SK-N-SH (cell line): ENCODE results near the gene COL23A1. TPM values are rescaled to one million over a fixed set of nuclear protein-coding genes. Genes with fewer than 3 reads are reported as not detected.
A peak's percentile ranks its signal among the peaks of the same experiment; 100 is the strongest.
"Not testable (repeated sequence)": the region's sequence is repeated elsewhere in the genome, so short reads cannot be mapped to it uniquely, and the experiment has no call there.

ENCODE experiments used
- CTCF ChIA-PET: fragments of 300-600, 350-600 bp; formaldehyde crosslinking; extraction: SDS; loops from one replicate; lab custom pipeline; 2021; lab: Yijun Ruan, JAX
- POLR2A ChIA-PET: fragments of 350-600 bp; sonication (Branson Sonifier 250); formaldehyde crosslinking; extraction: SDS; loops from one replicate; lab custom pipeline; 2020; ENCODE audit warnings: antibody characterized with exemption, inconsistent platforms; lab: Yijun Ruan, JAX
- DNase-seq: peaks from one replicate; pipeline ENCODE4 v3.0.0; 2012
- H2AFZ ChIP-seq: fragments of 200-600 bp; sonication (generic); 2 replicates; pipeline ENCODE4 v1.8.1; 2016; ENCODE audit warnings: antibody characterized with exemption, mild to moderate bottlenecking, low read depth
- H3F3A ChIP-seq: fragments of 200-600 bp; sonication (generic); replicated peaks from 2 replicates; pipeline ENCODE3; 2016; ENCODE audit warnings: antibody characterized with exemption, mild to moderate bottlenecking; ENCODE audit not compliant: insufficient read depth
- H3K27ac ChIP-seq, 2 experiments: fragments of 200-500 bp in 1 of 2; fragments of 200-600 bp in 1 of 2; sonication (Bioruptor generic) in 1 of 2; sonication (generic), shearing (Covaris generic) in 1 of 2; 2 replicates each; pipeline versions ENCODE4 v1.5.1 to v1.6.1; 2014 to 2016; ENCODE audit warnings: low read depth in 2 of 2, inconsistent platforms in 1 of 2, low read length in 1 of 2, mild to moderate bottlenecking in 1 of 2, mixed read lengths in 1 of 2
- H3K27me3 ChIP-seq: fragments of 200-600 bp; sonication (generic), shearing (Covaris generic); 2 replicates; pipeline ENCODE4 v1.6.1; 2016; ENCODE audit warnings: mixed run types; ENCODE audit not compliant: insufficient read depth
- H3K36me3 ChIP-seq, 2 experiments: fragments of 200-500 bp in 1 of 2; fragments of 200-600 bp in 1 of 2; sonication (Bioruptor generic) in 1 of 2; sonication (generic) in 1 of 2; replicated peaks in 1 of 2; 2 replicates each; pipeline versions ENCODE3 to v1.5.1; 2014 to 2016; ENCODE audit warnings: low read length in 1 of 2, mild to moderate bottlenecking in 1 of 2; ENCODE audit not compliant: insufficient read depth in 2 of 2, control insufficient read depth in 1 of 2
- H3K4me1 ChIP-seq, 2 experiments: fragments of 200-500 bp in 1 of 2; fragments of 200-600 bp in 1 of 2; sonication (Bioruptor generic) in 1 of 2; sonication (generic), shearing (Covaris generic) in 1 of 2; 2 replicates each; pipeline versions ENCODE4 v1.5.1 to v1.6.1; 2014 to 2016; ENCODE audit warnings: low read depth in 1 of 2, low read length in 1 of 2, mixed run types in 1 of 2; ENCODE audit not compliant: insufficient read depth in 2 of 2, control insufficient read depth in 1 of 2
- H3K4me2 ChIP-seq: fragments of 200-600 bp; sonication (generic), shearing (Covaris generic); 2 replicates; pipeline ENCODE4 v1.6.1; 2017; ENCODE audit warnings: mixed run types
- H3K4me3 ChIP-seq, 2 experiments: fragments of 200-500 bp in 1 of 2; fragments of 200-600 bp in 1 of 2; sonication (Bioruptor generic) in 1 of 2; sonication (generic), shearing (Covaris generic) in 1 of 2; 2 replicates each; pipeline versions ENCODE4 v1.5.1 to v1.8.1; 2014 to 2016; ENCODE audit warnings: low read depth in 2 of 2, inconsistent platforms in 1 of 2, low read length in 1 of 2, mild to moderate bottlenecking in 1 of 2, mixed read lengths in 1 of 2, moderate library complexity in 1 of 2
- H3K79me2 ChIP-seq: fragments of 200-600 bp; sonication (generic); 2 replicates; pipeline ENCODE4 v1.8.1; 2017; ENCODE audit warnings: mild to moderate bottlenecking; ENCODE audit not compliant: insufficient read depth
- H3K9ac ChIP-seq: fragments of 200-600 bp; sonication (generic); 2 replicates; pipeline ENCODE4 v1.6.1; 2017; ENCODE audit warnings: mixed run types
- H3K9me2 ChIP-seq: fragments of 200-600 bp; sonication (generic); 2 replicates; pipeline ENCODE4 v1.6.1; 2017; ENCODE audit warnings: mixed run types
- H3K9me3 ChIP-seq: fragments of 200-600 bp; sonication (generic); 2 replicates; pipeline ENCODE4 v1.6.1; 2017; ENCODE audit warnings: mixed run types, mild to moderate bottlenecking, moderate library complexity
- H4K20me1 ChIP-seq: fragments of 200-600 bp; sonication (generic); 2 replicates; pipeline ENCODE4 v1.6.1; 2017; ENCODE audit warnings: mild to moderate bottlenecking, mixed run types; ENCODE audit not compliant: insufficient read depth
- CHD2 ChIP-seq: fragments of 150-350 bp; IDR thresholded peaks from 2 replicates; pipeline ENCODE4 v1.6.1; 2018; ENCODE audit warnings: low read length; ENCODE audit not compliant: partially characterized antibody
- ELF1 ChIP-seq: IDR thresholded peaks from 2 replicates; pipeline ENCODE4 v1.4.0; 2012
- FOXJ3 ChIP-seq: sonication (generic); formaldehyde crosslinking; IDR thresholded peaks from 2 replicates; pipeline ENCODE4 v1.5.1; 2020; ENCODE audit warnings: mild to moderate bottlenecking, missing genetic modification reagents
- FOXM1 ChIP-seq: IDR thresholded peaks from 2 replicates; pipeline ENCODE4 v1.4.0; 2012; ENCODE audit warnings: low read depth, mild to moderate bottlenecking
- IRF3 ChIP-seq: fragments of 150-350 bp; IDR thresholded peaks from 2 replicates; pipeline ENCODE4 v1.6.1; 2016; ENCODE audit warnings: mild to moderate bottlenecking, low read depth, low read length
- JUND ChIP-seq: IDR thresholded peaks from 2 replicates; pipeline ENCODE4 v1.4.0; 2012
- MEF2A ChIP-seq: IDR thresholded peaks from 2 replicates; pipeline ENCODE4 v1.4.0; 2012; ENCODE audit warnings: low read depth, borderline replicate concordance
- MXI1 ChIP-seq: IDR thresholded peaks from 2 replicates; pipeline ENCODE4 v1.6.1; 2012; ENCODE audit warnings: mild to moderate bottlenecking, low read depth, low read length, improper control_type of control experiment
- NRF1 ChIP-seq: IDR thresholded peaks from 2 replicates; pipeline ENCODE4 v1.6.1; 2012; ENCODE audit warnings: low read depth, mild to moderate bottlenecking, low read length
- POLR2AphosphoS5 ChIP-seq: IDR thresholded peaks from 2 replicates; pipeline ENCODE4 v1.6.1; 2012; ENCODE audit warnings: low read depth, low read length
- RFX5 ChIP-seq: IDR thresholded peaks from 2 replicates; pipeline ENCODE4 v1.6.1; 2012; ENCODE audit warnings: mild to moderate bottlenecking, improper control_type of control experiment, low read length
- SMC3 ChIP-seq: IDR thresholded peaks from 2 replicates; pipeline ENCODE4 v1.6.1; 2012; ENCODE audit warnings: low read depth, low read length, improper control_type of control experiment
- TAF1 ChIP-seq: IDR thresholded peaks from 2 replicates; pipeline ENCODE4 v1.6.1; 2012; ENCODE audit warnings: low read depth, mild to moderate bottlenecking, low read length, moderate library complexity, borderline replicate concordance
- TEAD4 ChIP-seq: IDR thresholded peaks from 2 replicates; pipeline ENCODE4 v1.4.0; 2012; ENCODE audit warnings: mild to moderate bottlenecking, borderline replicate concordance; ENCODE audit not compliant: insufficient read depth
- USF1 ChIP-seq: IDR thresholded peaks from 2 replicates; pipeline ENCODE4 v1.4.0; 2012; ENCODE audit warnings: low read depth, borderline replicate concordance
- YY1 ChIP-seq: IDR thresholded peaks from 2 replicates; pipeline ENCODE4 v1.4.0; 2012; ENCODE audit warnings: low read depth, mild to moderate bottlenecking
- WGBS: methylation state at CpG from one replicate; pipeline ENCODE4 v1.1.6; 2017; ENCODE audit warnings: low lambda C conversion rate; 5-methylcytosine and 5-hydroxymethylcytosine counted together
- polyA plus RNA-seq, 3 experiments: library from polyadenylated mRNA; depleted of rRNA; stranded (reverse); fragments of >200 nt; gene quantifications; 2 replicates each; pipeline ENCODE4 v1.2.3, GENCODE V29; 2012
- TF ChIP-seq, protein P1 (sequence below): IDR thresholded peaks from 2 replicates; pipeline ENCODE4 v1.4.0; 2012; ENCODE audit warnings: low read depth, borderline replicate concordance

COL23A1 gene
- polyA plus RNA-seq, 1 of the 3 experiments (the other 2 are of a cell fraction), result 0.10 TPM

- TF ChIP-seq CHD2 (no peak), POLR2AphosphoS5 (no peak), FOXM1 (no peak)
Measured at GRCh38 chr5:178587763-178588611, 2.2 kb downstream of the COL23A1 start (continued).

DNA sequence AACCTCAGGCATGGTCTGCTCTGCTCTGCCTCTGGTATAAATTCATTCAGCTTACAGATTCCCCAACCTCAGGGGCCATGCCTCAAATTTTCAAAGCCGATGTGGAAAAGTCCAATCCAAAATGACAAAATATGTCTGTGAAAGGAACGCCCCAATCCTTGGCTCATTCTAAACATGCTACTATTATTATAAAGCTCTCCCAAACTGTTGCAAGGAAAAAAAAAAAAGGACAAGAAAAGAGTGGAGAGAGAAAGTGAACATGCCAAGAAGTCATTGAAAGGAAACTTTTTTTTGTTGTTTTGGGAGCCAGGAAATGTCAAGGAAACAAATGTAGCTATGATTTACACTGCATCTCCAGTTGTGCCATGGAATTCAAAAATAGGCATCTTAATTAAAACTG lies 3.8 kb downstream of the COL23A1 start:
- Histone ChIP-seq H3K4me3 (no peak overlapping the region), H3K9ac (no peak overlapping the region), H2AFZ (no peak overlapping the region), H3K36me3 (no peaks in the 10 kb centered on the region), H3K9me3 (no peaks in the 10 kb centered on the region), H3K27me3 (no peaks in the 10 kb centered on the region; the same call in 1 of the 2 replicates), H3K79me2 (no peaks in the 10 kb centered on the region), H4K20me1 (no peaks in the 10 kb centered on the region), H3K4me1 (peaks cover 0 to 20% of the 10 kb centered on the region in 2 experiments; a peak in 1 of 4 replicates), H3F3A (no peaks in the 10 kb centered on the region), H3K27ac (no peak overlapping the region), H3K9me2 (no peaks in the 10 kb centered on the region), H3K4me2 (no peak overlapping the region)
- DNase-seq, result no peak
- ChIA-PET CTCF (interaction anchor here (1.9 to 11.7 kb wide), 2 partner anchors 304 to 352 kb away, joined by 10 to 265 read pairs; no protein-coding TSS in a partner anchor), POLR2A (no interaction called here)
- 71% methylated on average over 2 of the region's 2 CpGs for WGBS
- TF ChIP-seq TAF1, result no peak
- no peak for TF ChIP-seq SMC3
- no peak for TF ChIP-seq ELF1
- no peak for TF ChIP-seq FOXM1
- TF ChIP-seq, protein P1, sequence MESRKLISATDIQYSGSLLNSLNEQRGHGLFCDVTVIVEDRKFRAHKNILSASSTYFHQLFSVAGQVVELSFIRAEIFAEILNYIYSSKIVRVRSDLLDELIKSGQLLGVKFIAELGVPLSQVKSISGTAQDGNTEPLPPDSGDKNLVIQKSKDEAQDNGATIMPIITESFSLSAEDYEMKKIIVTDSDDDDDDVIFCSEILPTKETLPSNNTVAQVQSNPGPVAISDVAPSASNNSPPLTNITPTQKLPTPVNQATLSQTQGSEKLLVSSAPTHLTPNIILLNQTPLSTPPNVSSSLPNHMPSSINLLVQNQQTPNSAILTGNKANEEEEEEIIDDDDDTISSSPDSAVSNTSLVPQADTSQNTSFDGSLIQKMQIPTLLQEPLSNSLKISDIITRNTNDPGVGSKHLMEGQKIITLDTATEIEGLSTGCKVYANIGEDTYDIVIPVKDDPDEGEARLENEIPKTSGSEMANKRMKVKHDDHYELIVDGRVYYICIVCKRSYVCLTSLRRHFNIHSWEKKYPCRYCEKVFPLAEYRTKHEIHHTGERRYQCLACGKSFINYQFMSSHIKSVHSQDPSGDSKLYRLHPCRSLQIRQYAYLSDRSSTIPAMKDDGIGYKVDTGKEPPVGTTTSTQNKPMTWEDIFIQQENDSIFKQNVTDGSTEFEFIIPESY, result no peak
- no peak for TF ChIP-seq FOXJ3 (CRISPR knock-in tag)
- TF ChIP-seq YY1, result no peak
- TF ChIP-seq IRF3, result no peak
- TF ChIP-seq TEAD4, result no peak
- no peak for TF ChIP-seq NRF1
- TF ChIP-seq JUND, result no peak
- no peak for TF ChIP-seq USF1
- TF ChIP-seq MEF2A, result no peak
- TF ChIP-seq MXI1, result no peak
- TF ChIP-seq RFX5, result no peak

- DNase-seq, result peak; percentile 59
- H4K20me1 ChIP-seq, H2AFZ ChIP-seq, H3K9me3 ChIP-seq, H3K27ac ChIP-seq, H3K4me2 ChIP-seq, H3K79me2 ChIP-seq, H3K27me3 ChIP-seq, H3F3A ChIP-seq, POLR2A ChIA-PET, H3K4me3 ChIP-seq, H3K36me3 ChIP-seq, H3K9me2 ChIP-seq, H3K9ac ChIP-seq: not testable (repeated sequence)
- 55% methylated on average over 9 of the region's 11 CpGs for WGBS
- CTCF ChIA-PET, result interaction anchor here (3.7 to 11.7 kb wide), 2 partner anchors 303 to 306 kb away, joined by 21 to 265 read pairs; no protein-coding TSS in a partner anchor
- H3K4me1 ChIP-seq, result peaks cover 0 to 16% of the 10 kb centered on the region in 2 experiments; a peak in 1 of 4 replicates
Measured at GRCh38 chr5:178585421-178585820, 4.8 kb downstream of the COL23A1 start.
